ENCODE results near the gene NINJ1. TPM values are rescaled to one million over a fixed set of nuclear protein-coding genes. Genes with fewer than 3 reads are reported as not detected.

NINJ1 gene
- total and polyA plus RNA-seq, 8 donors: 9.3 to 153 (median 34.6) TPM

DNA sequence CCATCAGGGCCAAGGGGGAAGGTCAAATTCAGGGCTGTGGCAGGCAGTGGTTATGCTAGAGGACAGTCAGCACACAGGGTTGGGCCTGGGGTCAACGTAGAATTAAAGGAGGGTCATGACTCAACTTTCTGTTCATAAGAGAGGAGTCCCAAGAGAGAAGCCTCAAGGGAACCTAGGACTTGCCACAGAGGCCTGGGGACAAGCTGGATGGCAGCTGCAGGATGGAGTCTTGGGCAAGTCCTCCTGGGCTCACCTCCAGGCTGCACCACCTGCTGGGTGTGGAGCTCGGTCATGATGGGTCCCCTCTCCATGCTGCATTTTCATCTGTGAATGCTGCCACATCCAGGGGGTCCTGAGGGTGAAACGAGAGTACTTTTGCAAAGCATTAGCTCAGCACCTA lies 40.9 kb upstream of the NINJ1 start:
- WGBS, 5 donors: 70 to 90% (median 87%) methylated on average over 3 of the region's 3 CpGs
- no peaks in the 10 kb centered on the region for H3K36me3 ChIP-seq
- H3K4me1 ChIP-seq: peaks cover 0 to 7% (median 0%) of the 10 kb centered on the region in 4 donors
- intact Hi-C loops (cut with DNase I; ENCODE audit: low total_unique reads): no loop called here
- no peak for DNase-seq
- no peak overlapping the region for H3K4me3 ChIP-seq
- H3K9me3 ChIP-seq: no peaks in the 10 kb centered on the region
- TF ChIP-seq POLR2A (IDR thresholded peaks at IDR 0.05): no peak
- TF ChIP-seq POLR2AphosphoS5 (IDR thresholded peaks at IDR 0.05): no peak
- TF ChIP-seq EP300 (IDR thresholded peaks at IDR 0.05): no peak
- TF ChIP-seq, protein P1, sequence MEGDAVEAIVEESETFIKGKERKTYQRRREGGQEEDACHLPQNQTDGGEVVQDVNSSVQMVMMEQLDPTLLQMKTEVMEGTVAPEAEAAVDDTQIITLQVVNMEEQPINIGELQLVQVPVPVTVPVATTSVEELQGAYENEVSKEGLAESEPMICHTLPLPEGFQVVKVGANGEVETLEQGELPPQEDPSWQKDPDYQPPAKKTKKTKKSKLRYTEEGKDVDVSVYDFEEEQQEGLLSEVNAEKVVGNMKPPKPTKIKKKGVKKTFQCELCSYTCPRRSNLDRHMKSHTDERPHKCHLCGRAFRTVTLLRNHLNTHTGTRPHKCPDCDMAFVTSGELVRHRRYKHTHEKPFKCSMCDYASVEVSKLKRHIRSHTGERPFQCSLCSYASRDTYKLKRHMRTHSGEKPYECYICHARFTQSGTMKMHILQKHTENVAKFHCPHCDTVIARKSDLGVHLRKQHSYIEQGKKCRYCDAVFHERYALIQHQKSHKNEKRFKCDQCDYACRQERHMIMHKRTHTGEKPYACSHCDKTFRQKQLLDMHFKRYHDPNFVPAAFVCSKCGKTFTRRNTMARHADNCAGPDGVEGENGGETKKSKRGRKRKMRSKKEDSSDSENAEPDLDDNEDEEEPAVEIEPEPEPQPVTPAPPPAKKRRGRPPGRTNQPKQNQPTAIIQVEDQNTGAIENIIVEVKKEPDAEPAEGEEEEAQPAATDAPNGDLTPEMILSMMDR (IDR thresholded peaks at IDR 0.05): no peak
- no peak overlapping the region for H3K27ac ChIP-seq
- no peaks in the 10 kb centered on the region for H3K27me3 ChIP-seq

GRCh38 chr9:93173365-93174051 lies 39.5 kb upstream of the NINJ1 start:
- H3K27ac ChIP-seq: no peak overlapping the region
- H3K27me3 ChIP-seq: no peaks in the 10 kb centered on the region
- no peak for DNase-seq
- H3K36me3 ChIP-seq: no peaks in the 10 kb centered on the region
- no peaks in the 10 kb centered on the region for H3K9me3 ChIP-seq
- 57 to 68% (median 58%) methylated on average over 12 of the region's 12 CpGs for WGBS, 5 donors
- TF ChIP-seq POLR2AphosphoS5 (IDR thresholded peaks at IDR 0.05) (no peak), POLR2A (IDR thresholded peaks at IDR 0.05) (no peak), EP300 (IDR thresholded peaks at IDR 0.05) (no peak)
- TF ChIP-seq, protein P1 (IDR thresholded peaks at IDR 0.05): no peak
- no peak overlapping the region for H3K4me3 ChIP-seq
- H3K4me1 ChIP-seq: peaks cover 0 to 9% (median 0%) of the 10 kb centered on the region in 4 donors
- intact Hi-C loops (cut with DNase I; ENCODE audit: low total_unique reads): no loop called here

GRCh38 chr9:93172666-93173364 lies 38.8 kb upstream of the NINJ1 start:
- H3K36me3 ChIP-seq: no peaks in the 10 kb centered on the region
- no peaks in the 10 kb centered on the region for H3K27me3 ChIP-seq
- no peak for DNase-seq
- no peak overlapping the region for H3K4me3 ChIP-seq
- H3K9me3 ChIP-seq: no peaks in the 10 kb centered on the region
- intact Hi-C loops (cut with DNase I; ENCODE audit: low total_unique reads): no loop called here
- H3K27ac ChIP-seq: no peak overlapping the region
- peaks cover 0 to 16% (median under 1%) of the 10 kb centered on the region in 4 donors for H3K4me1 ChIP-seq
- no peak for TF ChIP-seq POLR2AphosphoS5 (IDR thresholded peaks at IDR 0.05)
- WGBS, 5 donors: 80 to 89% (median 84%) methylated on average over 13 to 20 of the region's 20 CpGs

DNA sequence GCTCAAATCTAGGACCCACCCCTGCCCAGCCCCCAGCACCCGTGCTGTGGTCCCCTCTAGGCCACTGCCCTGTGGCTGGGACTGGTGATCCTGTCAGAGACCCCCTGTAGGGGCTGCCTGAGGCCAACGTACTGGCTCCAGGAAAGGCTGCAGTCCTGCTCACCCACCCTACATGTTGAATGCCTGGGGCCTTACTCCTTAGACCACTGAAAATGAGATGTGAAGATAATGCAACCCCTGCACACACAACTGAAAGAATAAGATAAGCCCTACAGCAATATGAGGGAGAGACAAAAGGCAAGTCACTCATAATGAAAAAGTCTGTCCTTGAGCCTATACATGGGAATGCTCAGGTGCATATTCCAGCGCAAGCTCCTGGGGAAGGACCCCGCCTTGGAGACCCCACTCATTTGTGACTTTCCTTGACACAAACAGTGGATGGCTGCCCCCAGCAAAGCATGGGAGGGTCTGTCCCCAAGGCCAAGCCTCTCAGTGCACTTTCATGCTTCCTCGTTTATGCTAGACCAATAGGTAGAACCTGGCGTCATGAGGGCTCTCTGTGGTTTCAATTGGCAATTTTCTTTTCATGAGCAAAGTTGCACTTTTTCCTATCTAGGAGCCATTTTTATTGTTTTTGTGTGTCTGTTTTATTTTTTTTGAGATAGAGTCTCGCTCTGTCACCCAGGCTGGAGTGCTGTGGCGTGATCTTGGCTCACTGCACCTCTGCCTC lies 37.4 kb upstream of the NINJ1 start:
- peaks cover 0 to 27% (median 2%) of the 10 kb centered on the region in 4 donors for H3K4me1 ChIP-seq
- no peaks in the 10 kb centered on the region for H3K36me3 ChIP-seq
- DNase-seq: no peak
- H3K9me3 ChIP-seq: no peaks in the 10 kb centered on the region
- no peaks in the 10 kb centered on the region for H3K27me3 ChIP-seq
- 88 to 92% (median 92%) methylated on average over 7 to 8 of the region's 8 CpGs for WGBS, 5 donors
- TF ChIP-seq, protein P1 (IDR thresholded peaks at IDR 0.05): no peak
- no peak for TF ChIP-seq EP300 (IDR thresholded peaks at IDR 0.05)
- no peak for TF ChIP-seq POLR2AphosphoS5 (IDR thresholded peaks at IDR 0.05)
- no peak for TF ChIP-seq POLR2A (IDR thresholded peaks at IDR 0.05)
- intact Hi-C loops (cut with DNase I; ENCODE audit: low total_unique reads): no loop called here
- H3K4me3 ChIP-seq: no peak overlapping the region
- no peak overlapping the region for H3K27ac ChIP-seq
